Measurements from ENCODE around the gene ZCCHC3.

Gene ZCCHC3

DNA sequence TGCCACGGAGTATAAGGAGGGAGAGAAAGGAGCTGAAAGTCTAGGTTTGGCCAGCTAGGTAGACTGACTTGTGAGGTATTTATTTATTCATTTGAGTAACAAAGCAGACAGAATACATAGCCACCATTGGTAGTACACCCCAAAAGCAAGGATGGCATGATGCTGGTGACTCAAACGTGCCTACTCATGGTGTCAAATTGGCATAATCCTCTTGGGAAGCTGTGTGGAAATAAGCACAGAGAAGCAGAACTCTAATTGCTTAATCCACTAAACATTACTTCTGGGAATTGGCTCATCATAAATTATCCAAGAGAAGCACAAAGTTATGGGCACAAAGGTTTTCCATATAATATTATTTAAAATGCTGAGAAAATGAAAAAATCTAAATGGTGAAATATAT is 37.4 kb upstream of the ZCCHC3 start:
- H4K20me1 ChIP-seq (ENCODE audit: control insufficient read depth, insufficient read depth, low read depth, low read length): no peaks in the 10 kb centered on the region
- TF ChIP-seq EZH2phosphoT487 (IDR thresholded peaks at IDR 0.05; ENCODE audit: borderline replicate concordance, low read length): no peak
- TF ChIP-seq, protein P1, sequence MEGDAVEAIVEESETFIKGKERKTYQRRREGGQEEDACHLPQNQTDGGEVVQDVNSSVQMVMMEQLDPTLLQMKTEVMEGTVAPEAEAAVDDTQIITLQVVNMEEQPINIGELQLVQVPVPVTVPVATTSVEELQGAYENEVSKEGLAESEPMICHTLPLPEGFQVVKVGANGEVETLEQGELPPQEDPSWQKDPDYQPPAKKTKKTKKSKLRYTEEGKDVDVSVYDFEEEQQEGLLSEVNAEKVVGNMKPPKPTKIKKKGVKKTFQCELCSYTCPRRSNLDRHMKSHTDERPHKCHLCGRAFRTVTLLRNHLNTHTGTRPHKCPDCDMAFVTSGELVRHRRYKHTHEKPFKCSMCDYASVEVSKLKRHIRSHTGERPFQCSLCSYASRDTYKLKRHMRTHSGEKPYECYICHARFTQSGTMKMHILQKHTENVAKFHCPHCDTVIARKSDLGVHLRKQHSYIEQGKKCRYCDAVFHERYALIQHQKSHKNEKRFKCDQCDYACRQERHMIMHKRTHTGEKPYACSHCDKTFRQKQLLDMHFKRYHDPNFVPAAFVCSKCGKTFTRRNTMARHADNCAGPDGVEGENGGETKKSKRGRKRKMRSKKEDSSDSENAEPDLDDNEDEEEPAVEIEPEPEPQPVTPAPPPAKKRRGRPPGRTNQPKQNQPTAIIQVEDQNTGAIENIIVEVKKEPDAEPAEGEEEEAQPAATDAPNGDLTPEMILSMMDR (IDR thresholded peaks at IDR 0.05; ENCODE audit: low read depth, low read length, poor library complexity, severe bottlenecking): no peak
- H3K27ac ChIP-seq (ENCODE audit: low read depth, low read length): no peak overlapping the region
- no peak overlapping the region for H3K4me3 ChIP-seq (ENCODE audit: low read length)
- peaks cover 33% of the 10 kb centered on the region for H3K27me3 ChIP-seq (ENCODE audit: control insufficient read depth, low read length)
- no peaks in the 10 kb centered on the region for H3K4me1 ChIP-seq (ENCODE audit: control insufficient read depth, low read length)
- H3K79me2 ChIP-seq (ENCODE audit: control insufficient read depth, low read length): no peaks in the 10 kb centered on the region
- no peaks in the 10 kb centered on the region for H3K36me3 ChIP-seq (ENCODE audit: control insufficient read depth, low read length)
- no peak overlapping the region for H3K4me2 ChIP-seq (ENCODE audit: low read length)
- H3K9me2 ChIP-seq (replicated peaks; ENCODE audit: control insufficient read depth, low read length): no peaks in the 10 kb centered on the region
- H3F3A ChIP-seq (ENCODE audit: control insufficient read depth, insufficient read depth): no peaks in the 10 kb centered on the region
- H3K9me3 ChIP-seq (ENCODE audit: control insufficient read depth, insufficient read depth, low read length): no peaks in the 10 kb centered on the region

DNA sequence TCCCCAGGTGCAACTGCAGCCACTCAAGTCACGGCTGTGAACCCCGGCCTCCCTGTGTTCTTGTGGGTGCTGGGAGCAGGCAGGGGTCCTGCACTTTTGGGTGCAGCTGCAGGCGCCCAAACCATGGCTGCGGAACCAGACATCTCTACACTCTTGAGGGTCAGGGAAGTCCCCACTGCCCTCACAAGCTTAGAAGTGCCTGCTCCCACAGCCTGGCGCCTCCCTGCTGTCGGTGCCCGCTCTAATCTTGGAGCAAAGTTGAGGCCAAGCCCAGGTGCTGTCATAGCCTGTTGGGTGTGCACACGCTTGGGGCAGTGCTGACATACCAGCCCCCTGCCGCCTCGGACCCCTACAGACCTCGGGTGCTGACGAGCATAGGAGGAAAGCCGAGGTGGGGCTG is 33.7 kb upstream of the ZCCHC3 start:
- H3K9me3 ChIP-seq (ENCODE audit: control insufficient read depth, insufficient read depth, low read length): no peaks in the 10 kb centered on the region
- H3K79me2 ChIP-seq (ENCODE audit: control insufficient read depth, low read length): no peaks in the 10 kb centered on the region
- H3K27me3 ChIP-seq (ENCODE audit: control insufficient read depth, low read length): peaks cover 23% of the 10 kb centered on the region
- H3K4me2 ChIP-seq (ENCODE audit: low read length): no peak overlapping the region
- no peak overlapping the region for H3K4me3 ChIP-seq (ENCODE audit: low read length)
- H3K9me2 ChIP-seq (replicated peaks; ENCODE audit: control insufficient read depth, low read length): no peaks in the 10 kb centered on the region
- H3K4me1 ChIP-seq (ENCODE audit: control insufficient read depth, low read length): peaks cover 9% of the 10 kb centered on the region
- TF ChIP-seq, protein P1 (IDR thresholded peaks at IDR 0.05; ENCODE audit: low read depth, low read length, poor library complexity, severe bottlenecking): no peak
- TF ChIP-seq EZH2phosphoT487 (IDR thresholded peaks at IDR 0.05; ENCODE audit: borderline replicate concordance, low read length): no peak
- no peaks in the 10 kb centered on the region for H4K20me1 ChIP-seq (ENCODE audit: control insufficient read depth, insufficient read depth, low read depth, low read length)
- no peaks in the 10 kb centered on the region for H3K36me3 ChIP-seq (ENCODE audit: control insufficient read depth, low read length)
- no peak overlapping the region for H3K27ac ChIP-seq (ENCODE audit: low read depth, low read length)
- no peaks in the 10 kb centered on the region for H3F3A ChIP-seq (ENCODE audit: control insufficient read depth, insufficient read depth)

DNA sequence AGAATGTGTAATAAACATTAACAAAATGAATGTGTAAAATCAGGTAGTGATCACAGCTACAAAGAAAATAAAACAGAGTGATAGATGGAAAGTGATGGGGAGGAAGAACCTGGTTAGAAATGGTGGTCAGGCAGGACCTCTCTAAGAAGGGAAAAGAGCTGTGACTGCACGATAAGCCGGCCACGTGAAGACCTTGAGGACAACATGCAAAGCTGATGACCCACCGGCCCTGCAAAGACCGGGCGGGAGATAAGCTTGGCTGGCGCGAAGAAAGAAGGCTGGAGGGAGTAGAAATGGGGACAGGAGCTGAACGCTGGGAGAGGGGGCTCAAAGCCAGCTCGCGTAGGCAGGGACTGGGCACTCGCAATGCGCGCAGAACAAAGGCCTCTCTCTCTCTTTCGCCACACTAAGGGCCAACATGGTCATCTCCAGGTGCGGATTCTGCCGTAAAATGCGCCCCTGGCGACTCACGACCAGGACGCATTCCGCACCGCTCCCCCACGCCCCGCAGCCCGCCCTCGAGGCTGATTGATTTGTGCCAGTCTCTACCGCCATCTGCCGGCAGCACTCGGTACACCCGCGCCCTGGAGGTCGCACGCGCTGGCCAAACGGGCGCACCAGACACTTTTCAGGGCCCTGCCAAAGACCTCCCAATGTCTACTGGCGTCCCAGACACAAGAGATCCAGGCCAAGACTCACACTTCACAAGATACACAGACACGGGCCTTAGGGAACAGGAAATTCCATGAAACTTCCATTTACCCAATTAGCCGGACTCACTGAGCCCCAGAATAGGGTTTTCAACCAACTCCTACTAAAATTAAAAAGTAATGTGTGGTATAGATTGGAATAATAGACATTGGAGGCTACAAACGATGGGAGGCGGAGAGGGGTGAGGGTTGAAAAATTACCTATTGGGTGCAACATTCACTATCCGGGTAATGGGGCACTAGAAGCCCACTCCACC is 30.5 kb upstream of the ZCCHC3 start:
- H3K27me3 ChIP-seq (ENCODE audit: control insufficient read depth, low read length): peaks cover 9% of the 10 kb centered on the region

More for the DNA sequence above, 30.5 kb upstream of the ZCCHC3 start:
- peak overlapping the region; percentile 73 for H3K4me3 ChIP-seq (ENCODE audit: low read length)
- no peaks in the 10 kb centered on the region for H3F3A ChIP-seq (ENCODE audit: control insufficient read depth, insufficient read depth)
- no peaks in the 10 kb centered on the region for H4K20me1 ChIP-seq (ENCODE audit: control insufficient read depth, insufficient read depth, low read depth, low read length)
- peaks cover 9% of the 10 kb centered on the region for H3K4me1 ChIP-seq (ENCODE audit: control insufficient read depth, low read length)
- no peaks in the 10 kb centered on the region for H3K9me3 ChIP-seq (ENCODE audit: control insufficient read depth, insufficient read depth, low read length)
- no peaks in the 10 kb centered on the region for H3K36me3 ChIP-seq (ENCODE audit: control insufficient read depth, low read length)
- H3K9me2 ChIP-seq (replicated peaks; ENCODE audit: control insufficient read depth, low read length): no peaks in the 10 kb centered on the region
- H3K4me2 ChIP-seq (ENCODE audit: low read length): peak overlapping the region; percentile 83
- H3K79me2 ChIP-seq (ENCODE audit: control insufficient read depth, low read length): no peaks in the 10 kb centered on the region
- H3K27ac ChIP-seq (ENCODE audit: low read depth, low read length): no peak overlapping the region
- TF ChIP-seq, protein P1 (IDR thresholded peaks at IDR 0.05; ENCODE audit: low read depth, low read length, poor library complexity, severe bottlenecking): peak; percentile 96
- TF ChIP-seq EZH2phosphoT487 (IDR thresholded peaks at IDR 0.05; ENCODE audit: borderline replicate concordance, low read length): no peak
